Measurements from ENCODE around the gene ZNF609.

ZNF609 gene

DNA sequence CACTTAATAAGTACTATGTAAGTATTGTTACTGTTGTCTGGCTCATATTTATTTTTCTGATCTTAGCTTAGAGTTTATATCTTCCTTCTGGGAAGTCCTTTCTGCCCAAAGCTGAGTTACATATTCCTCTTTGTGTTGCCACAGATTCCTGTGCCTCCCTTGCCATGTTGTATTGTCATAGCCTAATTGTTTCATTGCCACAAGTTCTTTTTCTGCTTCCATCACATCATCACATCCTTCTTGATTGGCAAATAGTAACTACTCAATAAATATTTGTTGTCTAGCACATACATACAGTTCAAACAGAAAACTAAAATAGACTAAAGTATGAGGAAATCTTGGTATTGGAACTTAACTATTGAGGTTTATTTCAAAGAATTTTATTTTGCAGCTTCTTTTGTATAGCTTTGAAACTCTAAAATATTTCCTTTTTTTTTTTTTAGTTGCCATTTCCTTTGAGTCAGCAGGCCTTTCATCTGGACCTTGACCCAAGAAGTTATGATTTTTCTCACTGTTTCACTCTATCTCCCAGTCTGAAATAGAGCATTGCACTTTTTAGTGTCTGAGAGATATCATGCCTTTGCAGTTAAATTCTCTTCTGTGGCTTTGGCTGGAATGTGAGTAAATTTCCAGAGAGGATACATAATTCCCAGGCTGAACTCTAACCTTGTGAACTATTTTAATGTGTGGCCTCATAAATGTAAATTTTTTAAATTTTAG, 98.2 kb downstream of the ZNF609 start:
- no peak overlapping the region for H3K4me3 ChIP-seq (ENCODE audit: control insufficient read depth, low read depth, low read length)
- DNase-seq (ENCODE audit: low read depth), result peak; percentile 23
- TF ChIP-seq, protein P1, sequence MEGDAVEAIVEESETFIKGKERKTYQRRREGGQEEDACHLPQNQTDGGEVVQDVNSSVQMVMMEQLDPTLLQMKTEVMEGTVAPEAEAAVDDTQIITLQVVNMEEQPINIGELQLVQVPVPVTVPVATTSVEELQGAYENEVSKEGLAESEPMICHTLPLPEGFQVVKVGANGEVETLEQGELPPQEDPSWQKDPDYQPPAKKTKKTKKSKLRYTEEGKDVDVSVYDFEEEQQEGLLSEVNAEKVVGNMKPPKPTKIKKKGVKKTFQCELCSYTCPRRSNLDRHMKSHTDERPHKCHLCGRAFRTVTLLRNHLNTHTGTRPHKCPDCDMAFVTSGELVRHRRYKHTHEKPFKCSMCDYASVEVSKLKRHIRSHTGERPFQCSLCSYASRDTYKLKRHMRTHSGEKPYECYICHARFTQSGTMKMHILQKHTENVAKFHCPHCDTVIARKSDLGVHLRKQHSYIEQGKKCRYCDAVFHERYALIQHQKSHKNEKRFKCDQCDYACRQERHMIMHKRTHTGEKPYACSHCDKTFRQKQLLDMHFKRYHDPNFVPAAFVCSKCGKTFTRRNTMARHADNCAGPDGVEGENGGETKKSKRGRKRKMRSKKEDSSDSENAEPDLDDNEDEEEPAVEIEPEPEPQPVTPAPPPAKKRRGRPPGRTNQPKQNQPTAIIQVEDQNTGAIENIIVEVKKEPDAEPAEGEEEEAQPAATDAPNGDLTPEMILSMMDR (IDR thresholded peaks at IDR 0.05; ENCODE audit: control insufficient read depth, insufficient read depth, low read depth, low read length, missing control alignments), result no peak

GRCh38 chr15:64559243-64559642, 98.9 kb downstream of the ZNF609 start:
- no peak for DNase-seq (ENCODE audit: low read depth)
- TF ChIP-seq, protein P1 (IDR thresholded peaks at IDR 0.05; ENCODE audit: control insufficient read depth, insufficient read depth, low read depth, low read length, missing control alignments), result no peak
- no peak overlapping the region for H3K4me3 ChIP-seq (ENCODE audit: control insufficient read depth, low read depth, low read length)

DNA sequence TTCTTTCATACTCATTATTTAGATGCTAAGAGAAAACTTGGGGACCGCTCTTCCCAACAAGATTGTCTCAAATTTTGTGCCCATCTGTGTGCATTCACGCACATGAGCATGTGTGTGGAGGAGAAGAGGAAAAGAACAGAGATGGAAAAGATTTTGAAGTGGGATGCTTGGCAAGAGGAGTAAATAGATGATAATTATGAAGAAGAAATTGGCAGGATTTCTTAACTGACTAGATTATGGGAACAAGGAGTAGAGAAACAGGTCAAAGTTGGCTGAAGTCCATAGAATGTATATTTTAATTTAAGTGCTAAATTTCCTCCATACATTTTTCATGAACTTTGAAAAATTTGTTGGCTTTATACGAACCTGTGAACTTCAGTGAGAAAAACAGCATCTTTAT, 100.1 kb downstream of the ZNF609 start:
- H3K4me3 ChIP-seq (ENCODE audit: control insufficient read depth, low read depth, low read length), result no peak overlapping the region
- DNase-seq (ENCODE audit: low read depth), result no peak
- TF ChIP-seq, protein P1 (IDR thresholded peaks at IDR 0.05; ENCODE audit: control insufficient read depth, insufficient read depth, low read depth, low read length, missing control alignments), result no peak

- TF ChIP-seq, protein P1 (IDR thresholded peaks at IDR 0.05; ENCODE audit: control insufficient read depth, insufficient read depth, low read depth, low read length, missing control alignments), result no peak
- no peak for DNase-seq (ENCODE audit: low read depth)
- H3K4me3 ChIP-seq (ENCODE audit: control insufficient read depth, low read depth, low read length), result no peak overlapping the region
Measured at GRCh38 chr15:64560998-64561397, 100.6 kb downstream of the ZNF609 start.

GRCh38 chr15:64562003-64562640, 101.7 kb downstream of the ZNF609 start:
- TF ChIP-seq, protein P1 (IDR thresholded peaks at IDR 0.05; ENCODE audit: control insufficient read depth, insufficient read depth, low read depth, low read length, missing control alignments), result no peak
- DNase-seq (ENCODE audit: low read depth), result no peak
- no peak overlapping the region for H3K4me3 ChIP-seq (ENCODE audit: control insufficient read depth, low read depth, low read length)

DNA sequence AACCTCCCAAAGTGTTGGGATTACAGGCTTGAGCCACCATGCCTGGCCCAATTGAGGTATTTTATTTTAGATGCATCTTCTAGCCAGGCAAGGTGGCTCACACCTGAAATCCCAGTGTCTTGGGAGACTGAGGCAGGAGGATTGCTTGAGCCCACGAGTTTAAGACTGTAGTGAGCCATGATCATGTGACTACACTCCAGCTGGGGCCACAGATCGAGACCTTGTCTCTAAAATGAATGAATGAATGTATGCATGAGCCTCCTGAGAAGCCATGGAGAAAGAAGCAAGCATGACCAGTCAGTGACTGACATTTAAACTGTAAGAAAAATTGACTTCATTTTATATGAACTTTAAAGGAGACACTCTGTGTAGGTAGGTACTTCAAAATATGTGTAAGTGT, 105.7 kb downstream of the ZNF609 start:
- TF ChIP-seq, protein P1 (IDR thresholded peaks at IDR 0.05; ENCODE audit: control insufficient read depth, insufficient read depth, low read depth, low read length, missing control alignments), result no peak
- DNase-seq (ENCODE audit: low read depth), result no peak
- H3K4me3 ChIP-seq (ENCODE audit: control insufficient read depth, low read depth, low read length), result no peak overlapping the region
